C1 segment of cervical spinal cord (tissue), 14 donors: Measurements from ENCODE around the gene SDHB.
"Not testable (repeated sequence)": the region's sequence is repeated elsewhere in the genome, so short reads cannot be mapped to it uniquely, and the experiment has no call there.

Source experiments
- DNase-seq, 14 donors: peaks; one replicate each; lab custom pipeline; 2025; lab: John Stamatoyannopoulos, UW

The SDHB gene

GRCh38 chr1:17075470-17076255 is 21.8 kb upstream of the SDHB start:
- DNase-seq, result no peak

- no peak for DNase-seq
Measured at GRCh38 chr1:17071794-17072193, 18.0 kb upstream of the SDHB start.

GRCh38 chr1:17070163-17070525 is 16.3 kb upstream of the SDHB start:
- DNase-seq, result no peak

GRCh38 chr1:17069452-17070162 is 15.8 kb upstream of the SDHB start:
- no peak for DNase-seq

GRCh38 chr1:17068789-17069188 is 15.0 kb upstream of the SDHB start:
- no peak for DNase-seq

- DNase-seq, result peak in 3 of 14 donors; percentile 24 to 39 (median 27)
Measured at GRCh38 chr1:17067465-17068240, 13.8 kb upstream of the SDHB start.

- DNase-seq, result no peak
Measured at GRCh38 chr1:17067069-17067426, 13.2 kb upstream of the SDHB start.

- DNase-seq, result peak in 2 of 14 donors; percentile 30 to 37
Measured at GRCh38 chr1:17066361-17067068, 12.7 kb upstream of the SDHB start.

- DNase-seq, result no peak
Measured at GRCh38 chr1:17065666-17066065, 11.8 kb upstream of the SDHB start.

GRCh38 chr1:17062751-17063150 is 8.9 kb upstream of the SDHB start:
- not testable (repeated sequence) for DNase-seq

- DNase-seq, result no peak
Measured at GRCh38 chr1:17061892-17062291, 8.1 kb upstream of the SDHB start.

- no peak for DNase-seq
Measured at GRCh38 chr1:17061486-17061885, 7.7 kb upstream of the SDHB start.

- peak in 1 of 14 donors; percentile 56 for DNase-seq
Measured at GRCh38 chr1:17060306-17060749, 6.5 kb upstream of the SDHB start.

GRCh38 chr1:17059391-17060305 is 5.8 kb upstream of the SDHB start:
- DNase-seq, result peak in 12 of 14 donors; percentile 34 to 74 (median 56)

- DNase-seq, result no peak
Measured at GRCh38 chr1:17056551-17056950, 2.7 kb upstream of the SDHB start.

GRCh38 chr1:17055801-17056200 is 2.0 kb upstream of the SDHB start:
- no peak for DNase-seq

- DNase-seq, result peak in 1 of 14 donors; percentile 46
Measured at GRCh38 chr1:17053086-17053684, 647 bp downstream of the SDHB start.

GRCh38 chr1:17052641-17053040 is 1.2 kb downstream of the SDHB start:
- no peak for DNase-seq

- no peak for DNase-seq
Measured at GRCh38 chr1:17052038-17052437, 1.8 kb downstream of the SDHB start.

- DNase-seq, result no peak
Measured at GRCh38 chr1:17047924-17048323, 5.9 kb downstream of the SDHB start.
